Activated CD4-positive, alpha-beta memory T cell treated with anti-CD3 and anti-CD28 coated beads, Interleukin-2, amount 10 ng/mL, durations not matched to agents 7 days and 5 days (primary cell): ENCODE measurements around the gene DENND4C. TPM values are rescaled to one million over a fixed set of nuclear protein-coding genes. Genes with fewer than 3 reads are reported as not detected.
A peak's percentile ranks its signal among the peaks of the same experiment; 100 is the strongest.
"Not testable (repeated sequence)": the region's sequence is repeated elsewhere in the genome, so short reads cannot be mapped to it uniquely, and the experiment has no call there.

Source experiments
- CTCF ChIA-PET: fragments of 350-600 bp; sonication (Branson Sonifier 250); formaldehyde crosslinking; loops from one replicate; lab custom pipeline; 2021; ENCODE audit warnings: antibody characterized with exemption, inconsistent platforms; lab: Charles Lee
- POLR2A ChIA-PET: fragments of 350-600 bp; sonication (Branson Sonifier 250); formaldehyde crosslinking; loops from one replicate; lab custom pipeline; 2021; ENCODE audit warnings: antibody characterized with exemption; lab: Charles Lee
- DNase-seq: peaks from one replicate; pipeline ENCODE4 v3.0.0-alpha.2; 2020
- H3K27ac Mint-ChIP-seq: one replicate; pipeline ENCODE4 v1.8.0; 2021; ENCODE audit warnings: mild to moderate bottlenecking, mixed read lengths
- H3K27me3 Mint-ChIP-seq: one replicate; pipeline ENCODE4 v1.8.0; 2021; ENCODE audit warnings: mixed read lengths
- H3K36me3 Mint-ChIP-seq: one replicate; pipeline ENCODE4 v1.8.0; 2021; ENCODE audit warnings: low read depth, mixed read lengths
- H3K4me1 Mint-ChIP-seq: one replicate; pipeline ENCODE4 v1.8.0; 2021; ENCODE audit warnings: mixed read lengths
- H3K4me3 Mint-ChIP-seq: one replicate; pipeline ENCODE4 v1.8.0; 2021; ENCODE audit warnings: mild to moderate bottlenecking, mixed read lengths
- H3K9me3 Mint-ChIP-seq: one replicate; pipeline ENCODE4 v1.8.0; 2021; ENCODE audit warnings: mixed read lengths
- total RNA-seq, 2 experiments: library from RNA; stranded (reverse); gene quantifications; one replicate each; pipeline ENCODE4 v1.2.3, GENCODE V29; 2021

DENND4C gene
- total RNA-seq, 2 experiments from 2014 or later = 47.1 to 52.2 TPM

DNA sequence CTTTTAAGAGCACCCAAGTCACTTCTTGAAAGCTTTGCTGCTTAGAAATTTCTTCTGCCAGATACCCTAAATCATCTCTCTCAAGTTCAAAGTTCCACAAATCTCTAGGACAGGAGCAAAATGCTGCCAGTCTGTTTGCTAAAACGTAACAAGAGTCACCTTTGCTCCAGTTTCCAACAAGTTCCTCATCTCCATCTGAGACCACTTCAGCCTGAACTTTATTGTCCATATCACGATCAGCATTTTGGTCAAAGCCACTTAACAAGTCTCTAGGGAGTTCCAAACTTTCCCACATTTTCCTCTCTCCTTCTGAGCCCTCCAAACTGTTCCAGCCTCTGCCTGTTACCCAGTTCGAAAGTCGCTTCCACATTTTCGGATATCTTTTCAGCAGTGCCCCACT lies 21.1 kb downstream of the DENND4C start:
- DNase-seq, H3K27ac Mint-ChIP-seq, CTCF ChIA-PET, H3K4me3 Mint-ChIP-seq, H3K9me3 Mint-ChIP-seq, POLR2A ChIA-PET, H3K27me3 Mint-ChIP-seq: not testable (repeated sequence)
- peaks cover 18% of the 10 kb centered on the region for H3K4me1 Mint-ChIP-seq
- peaks cover 18% of the 10 kb centered on the region for H3K36me3 Mint-ChIP-seq

GRCh38 chr9:19252174-19252884 lies 21.8 kb downstream of the DENND4C start:
- no peak overlapping the region for H3K4me3 Mint-ChIP-seq
- H3K36me3 Mint-ChIP-seq = peaks cover 12% of the 10 kb centered on the region
- H3K4me1 Mint-ChIP-seq = peaks cover 18% of the 10 kb centered on the region
- ChIA-PET POLR2A (no interaction called here), CTCF (interaction anchor here (1.1 kb wide), 1 partner anchor 19 kb away, joined by 3 read pairs; no protein-coding TSS in a partner anchor)
- no peak for DNase-seq
- no peaks in the 10 kb centered on the region for H3K9me3 Mint-ChIP-seq
- H3K27ac Mint-ChIP-seq = no peak overlapping the region
- H3K27me3 Mint-ChIP-seq = no peaks in the 10 kb centered on the region

- Mint-ChIP-seq H3K9me3 (no peaks in the 10 kb centered on the region), H3K36me3 (peaks cover 12% of the 10 kb centered on the region), H3K4me3 (no peak overlapping the region), H3K27ac (no peak overlapping the region), H3K4me1 (peaks cover 16% of the 10 kb centered on the region), H3K27me3 (no peaks in the 10 kb centered on the region)
- no peak for DNase-seq
- CTCF ChIA-PET = interaction anchor here (1.1 to 1.4 kb wide), 2 partner anchors 16 to 20 kb away, joined by 3 to 7 read pairs; no protein-coding TSS in a partner anchor
- POLR2A ChIA-PET = interaction anchor here (0.9 kb wide), 1 partner anchor 16 kb away, joined by 3 read pairs; no protein-coding TSS in a partner anchor
Observed at GRCh38 chr9:19252885-19253219, 22.4 kb downstream of the DENND4C start.

- ChIA-PET POLR2A (no interaction called here), CTCF (no interaction called here)
- no peaks in the 10 kb centered on the region for H3K9me3 Mint-ChIP-seq
- no peak overlapping the region for H3K4me3 Mint-ChIP-seq
- no peaks in the 10 kb centered on the region for H3K27me3 Mint-ChIP-seq
- H3K4me1 Mint-ChIP-seq = peaks cover 16% of the 10 kb centered on the region
- no peak overlapping the region for H3K27ac Mint-ChIP-seq
- peaks cover 16% of the 10 kb centered on the region for H3K36me3 Mint-ChIP-seq
- no peak for DNase-seq
Observed at GRCh38 chr9:19255112-19255511, 24.6 kb downstream of the DENND4C start.

GRCh38 chr9:19255821-19256220 lies 25.3 kb downstream of the DENND4C start:
- CTCF ChIA-PET = no interaction called here

GRCh38 chr9:19259665-19260255 lies 29.3 kb downstream of the DENND4C start:
- peaks cover 11% of the 10 kb centered on the region for H3K36me3 Mint-ChIP-seq
- H3K27me3 Mint-ChIP-seq, H3K4me1 Mint-ChIP-seq, H3K27ac Mint-ChIP-seq, H3K4me3 Mint-ChIP-seq, H3K9me3 Mint-ChIP-seq, DNase-seq, POLR2A ChIA-PET: not testable (repeated sequence)
- CTCF ChIA-PET = interaction anchor here (0.7 kb wide), 1 partner anchor 36 kb away, joined by 6 read pairs; no protein-coding TSS in a partner anchor

More at GRCh38 chr9:19255821-19256220, 25.3 kb downstream of the DENND4C start:
- Mint-ChIP-seq H3K4me1 (peaks cover 14% of the 10 kb centered on the region), H3K27me3 (no peaks in the 10 kb centered on the region), H3K4me3 (no peak overlapping the region), H3K27ac (no peak overlapping the region), H3K36me3 (peaks cover 10% of the 10 kb centered on the region), H3K9me3 (no peaks in the 10 kb centered on the region)
- POLR2A ChIA-PET = no interaction called here
- no peak for DNase-seq

- H3K4me3 Mint-ChIP-seq, H3K27me3 Mint-ChIP-seq, DNase-seq, H3K27ac Mint-ChIP-seq, CTCF ChIA-PET, POLR2A ChIA-PET: not testable (repeated sequence)
- Mint-ChIP-seq H3K36me3 (peaks cover 42% of the 10 kb centered on the region), H3K9me3 (peaks cover 16% of the 10 kb centered on the region), H3K4me1 (peaks cover 50% of the 10 kb centered on the region)
Observed at GRCh38 chr9:19265602-19266001, 35.1 kb downstream of the DENND4C start.

DNA sequence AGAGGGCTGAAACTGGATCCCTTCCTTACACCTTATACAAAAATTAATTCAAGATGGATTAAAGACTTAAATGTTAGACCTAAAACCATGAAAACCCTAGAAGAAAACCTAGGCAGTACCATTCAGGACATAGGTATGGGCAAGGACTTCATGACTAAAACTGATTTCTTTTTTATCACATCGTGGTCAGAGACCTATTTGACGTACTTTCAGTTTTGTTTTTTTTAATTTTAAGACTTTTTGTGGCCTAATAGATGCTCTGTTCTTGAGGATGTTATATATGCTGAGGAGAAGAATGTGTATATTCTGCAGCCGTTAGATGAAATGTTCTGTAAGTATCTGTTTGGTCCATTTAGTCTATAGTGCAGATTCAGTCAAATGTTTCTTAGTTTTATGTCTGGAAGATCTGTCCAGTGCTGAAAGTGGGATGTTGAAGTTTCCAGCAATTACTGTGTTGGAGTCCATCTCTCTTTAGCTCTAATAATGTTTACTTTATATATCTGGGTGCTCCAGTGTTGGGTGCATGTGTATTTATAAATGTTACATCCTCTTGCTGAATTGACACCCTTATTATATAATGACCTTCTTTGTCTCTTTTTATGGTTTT lies 36.4 kb downstream of the DENND4C start:
- H3K4me1 Mint-ChIP-seq = peaks cover 50% of the 10 kb centered on the region
- POLR2A ChIA-PET = not testable (repeated sequence)

GRCh38 chr9:19269582-19269981 lies 39.1 kb downstream of the DENND4C start:
- Mint-ChIP-seq H3K27me3 (no peaks in the 10 kb centered on the region), H3K4me1 (peaks cover 43% of the 10 kb centered on the region), H3K27ac (no peak overlapping the region), H3K9me3 (peaks cover 15% of the 10 kb centered on the region), H3K36me3 (peaks cover 52% of the 10 kb centered on the region), H3K4me3 (no peak overlapping the region)
- ChIA-PET POLR2A (interaction anchor here (1.0 to 1.4 kb wide), 2 partner anchors 16 to 23 kb away, joined by 3 read pairs; no protein-coding TSS in a partner anchor), CTCF (interaction anchor here (1.4 kb wide), 1 partner anchor 16 kb away, joined by 7 read pairs; no protein-coding TSS in a partner anchor)
- no peak for DNase-seq

More for the DNA sequence above, 36.4 kb downstream of the DENND4C start:
- H3K9me3 Mint-ChIP-seq = peaks cover 18% of the 10 kb centered on the region
- H3K27ac Mint-ChIP-seq = peak overlapping the region; percentile 17
- H3K4me3 Mint-ChIP-seq = peak overlapping the region; percentile 5
- DNase-seq, CTCF ChIA-PET, H3K27me3 Mint-ChIP-seq: not testable (repeated sequence)
- H3K36me3 Mint-ChIP-seq = peaks cover 47% of the 10 kb centered on the region

- no peak for DNase-seq
- H3K9me3 Mint-ChIP-seq = peaks cover 13% of the 10 kb centered on the region
- H3K36me3 Mint-ChIP-seq = peaks cover 51% of the 10 kb centered on the region
- H3K4me1 Mint-ChIP-seq = peaks cover 39% of the 10 kb centered on the region
- H3K27me3 Mint-ChIP-seq = no peaks in the 10 kb centered on the region
- ChIA-PET POLR2A (no interaction called here), CTCF (no interaction called here)
- no peak overlapping the region for H3K4me3 Mint-ChIP-seq
- no peak overlapping the region for H3K27ac Mint-ChIP-seq
Observed at GRCh38 chr9:19270421-19270949, 40.0 kb downstream of the DENND4C start.

DNA sequence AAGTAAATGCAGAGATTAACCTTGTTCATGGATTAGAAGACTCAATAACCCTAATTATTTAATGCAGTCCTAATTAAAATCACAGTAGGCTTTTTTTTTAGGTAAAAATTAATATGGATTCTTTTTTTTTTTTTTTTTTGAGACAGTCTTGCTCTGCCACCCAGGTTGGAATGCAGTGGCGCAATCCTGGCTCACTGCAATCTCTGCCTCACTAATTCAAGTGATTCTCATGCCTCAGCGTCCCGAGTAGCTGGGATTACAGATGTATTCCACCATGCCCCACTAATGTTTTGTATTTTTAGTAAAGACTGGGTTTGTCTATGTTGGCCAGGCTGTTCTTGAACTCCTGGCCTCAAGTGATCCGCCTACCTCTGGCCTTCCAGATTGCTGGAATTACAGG lies 40.6 kb downstream of the DENND4C start:
- ChIA-PET CTCF (no interaction called here), POLR2A (no interaction called here)
- peaks cover 10% of the 10 kb centered on the region for H3K9me3 Mint-ChIP-seq

GRCh38 chr9:19281801-19282200 lies 51.3 kb downstream of the DENND4C start:
- ChIA-PET POLR2A (interaction anchor here (0.5 kb wide), 1 partner anchor 219 kb away, joined by 3 read pairs; no protein-coding TSS in a partner anchor), CTCF (interaction anchor here (0.6 kb wide), 3 partner anchors 8 to 1323 kb away, joined by 3 to 4 read pairs (median 3); no protein-coding TSS in a partner anchor)
- peaks cover 18% of the 10 kb centered on the region for H3K36me3 Mint-ChIP-seq
- no peak for DNase-seq
- H3K9me3 Mint-ChIP-seq = no peaks in the 10 kb centered on the region
- no peak overlapping the region for H3K4me3 Mint-ChIP-seq
- peaks cover 4% of the 10 kb centered on the region for H3K4me1 Mint-ChIP-seq
- H3K27ac Mint-ChIP-seq = no peak overlapping the region
- H3K27me3 Mint-ChIP-seq = no peaks in the 10 kb centered on the region

More for the DNA sequence above, 40.6 kb downstream of the DENND4C start:
- H3K4me3 Mint-ChIP-seq = no peak overlapping the region
- no peak for DNase-seq
- H3K36me3 Mint-ChIP-seq = peaks cover 51% of the 10 kb centered on the region
- H3K27ac Mint-ChIP-seq = no peak overlapping the region
- peaks cover 38% of the 10 kb centered on the region for H3K4me1 Mint-ChIP-seq
- H3K27me3 Mint-ChIP-seq = no peaks in the 10 kb centered on the region
